Bronchial epithelial cell (primary cell): Measurements from ENCODE around the gene PLEKHA6. TPM values are rescaled to one million over a fixed set of nuclear protein-coding genes. Genes with fewer than 3 reads are reported as not detected.
A peak's percentile ranks its signal among the peaks of the same experiment; 100 is the strongest.

Source experiments
- DNase-seq: peaks from one replicate; pipeline ENCODE4 v3.0.0-alpha.2; 2010; ENCODE audit warnings: low read depth
- FAIRE-seq: peaks from 2 replicates; lab custom pipeline; 2011; peaks lifted over from hg19 to GRCh38; lab: Jason Lieb, UNC
- H3K27me3 ChIP-seq: 2 replicates; pipeline ENCODE4 v1.5.1; 2011; ENCODE audit warnings: low read length; ENCODE audit not compliant: control insufficient read depth, insufficient read depth
- H3K36me3 ChIP-seq: 2 replicates; pipeline ENCODE4 v1.5.1; 2011; ENCODE audit warnings: low read length; ENCODE audit not compliant: control insufficient read depth, insufficient read depth
- H3K4me3 ChIP-seq: 2 replicates; pipeline ENCODE4 v1.5.1; 2011; ENCODE audit warnings: mild to moderate bottlenecking, low read depth, low read length, control low read depth
- total RNA-seq: library from RNA; depleted of rRNA; stranded (reverse); fragments of >200 nt; gene quantifications from 2 replicates; pipeline ENCODE4 v1.2.1, GENCODE V29; 2014
- TF ChIP-seq, protein P1 (sequence below): IDR thresholded peaks from 2 replicates; pipeline ENCODE4 v1.5.1; 2011; ENCODE audit warnings: mild to moderate bottlenecking, moderate library complexity, low read length, control low read depth, inconsistent platforms; ENCODE audit not compliant: insufficient read depth, severe bottlenecking

PLEKHA6 gene
- total RNA-seq, 1 donor from 2014 or later = 2.1 TPM

DNA sequence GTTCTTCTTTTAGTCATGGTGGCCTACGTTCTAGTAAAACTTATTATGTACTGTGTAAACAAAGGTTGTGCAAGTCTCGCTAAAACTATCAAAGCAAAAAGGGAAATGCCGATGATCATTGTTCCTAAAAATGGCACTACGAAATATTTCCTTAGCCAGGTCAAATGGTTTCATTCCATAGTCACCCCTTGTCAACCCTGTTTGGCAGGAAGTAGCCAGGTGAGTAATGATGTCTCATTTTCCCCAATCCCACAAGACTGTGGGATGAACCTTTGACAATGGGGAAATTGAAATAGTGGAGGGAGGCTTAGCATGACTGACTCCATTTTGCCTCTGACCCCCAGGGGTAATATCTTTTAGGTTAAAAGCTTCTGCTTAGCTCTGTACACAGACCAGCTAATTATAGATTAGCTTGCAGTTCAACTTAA is 188.0 kb downstream of the PLEKHA6 start:
- Histone ChIP-seq H3K4me3 (no peak overlapping the region), H3K36me3 (no peaks in the 10 kb centered on the region), H3K27me3 (no peaks in the 10 kb centered on the region)
- DNase-seq = peak; percentile 100
- peak; percentile 43 for FAIRE-seq
- TF ChIP-seq, protein P1, sequence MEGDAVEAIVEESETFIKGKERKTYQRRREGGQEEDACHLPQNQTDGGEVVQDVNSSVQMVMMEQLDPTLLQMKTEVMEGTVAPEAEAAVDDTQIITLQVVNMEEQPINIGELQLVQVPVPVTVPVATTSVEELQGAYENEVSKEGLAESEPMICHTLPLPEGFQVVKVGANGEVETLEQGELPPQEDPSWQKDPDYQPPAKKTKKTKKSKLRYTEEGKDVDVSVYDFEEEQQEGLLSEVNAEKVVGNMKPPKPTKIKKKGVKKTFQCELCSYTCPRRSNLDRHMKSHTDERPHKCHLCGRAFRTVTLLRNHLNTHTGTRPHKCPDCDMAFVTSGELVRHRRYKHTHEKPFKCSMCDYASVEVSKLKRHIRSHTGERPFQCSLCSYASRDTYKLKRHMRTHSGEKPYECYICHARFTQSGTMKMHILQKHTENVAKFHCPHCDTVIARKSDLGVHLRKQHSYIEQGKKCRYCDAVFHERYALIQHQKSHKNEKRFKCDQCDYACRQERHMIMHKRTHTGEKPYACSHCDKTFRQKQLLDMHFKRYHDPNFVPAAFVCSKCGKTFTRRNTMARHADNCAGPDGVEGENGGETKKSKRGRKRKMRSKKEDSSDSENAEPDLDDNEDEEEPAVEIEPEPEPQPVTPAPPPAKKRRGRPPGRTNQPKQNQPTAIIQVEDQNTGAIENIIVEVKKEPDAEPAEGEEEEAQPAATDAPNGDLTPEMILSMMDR = no peak

DNA sequence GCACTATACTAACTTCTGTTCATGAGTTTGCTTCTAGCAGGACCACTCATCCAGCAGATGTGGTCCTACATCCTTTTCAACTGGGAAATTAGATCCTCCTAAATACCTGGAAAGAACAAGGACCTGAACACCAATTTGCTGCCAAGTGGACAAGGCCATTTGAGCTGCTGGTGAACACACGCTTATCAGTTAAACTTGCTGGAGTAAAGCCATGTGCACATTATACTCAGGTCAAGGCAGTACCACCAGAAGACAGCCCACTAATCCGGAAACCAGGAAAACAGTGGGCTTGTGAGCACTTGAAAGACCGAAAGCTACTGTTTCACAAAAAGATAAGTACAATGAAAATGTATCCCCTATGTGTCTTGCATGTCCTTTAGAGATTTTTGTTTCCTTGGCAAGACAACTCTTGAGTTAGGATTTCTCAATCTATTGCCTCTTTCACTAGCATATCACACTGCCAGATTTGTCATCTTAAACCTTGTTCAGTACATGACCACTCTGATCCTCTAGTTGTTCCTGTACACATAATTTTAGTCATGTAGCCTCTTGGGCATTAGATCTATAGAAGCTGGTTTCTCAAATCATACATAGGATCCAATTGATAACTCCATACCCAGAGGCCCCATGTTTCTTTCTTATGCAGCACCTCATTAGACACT is 189.1 kb downstream of the PLEKHA6 start:
- peak; percentile 59 for DNase-seq
- FAIRE-seq = peak; percentile 66
- TF ChIP-seq, protein P1 = no peak
- no peak overlapping the region for H3K4me3 ChIP-seq
- no peaks in the 10 kb centered on the region for H3K36me3 ChIP-seq
- H3K27me3 ChIP-seq = no peaks in the 10 kb centered on the region

DNA sequence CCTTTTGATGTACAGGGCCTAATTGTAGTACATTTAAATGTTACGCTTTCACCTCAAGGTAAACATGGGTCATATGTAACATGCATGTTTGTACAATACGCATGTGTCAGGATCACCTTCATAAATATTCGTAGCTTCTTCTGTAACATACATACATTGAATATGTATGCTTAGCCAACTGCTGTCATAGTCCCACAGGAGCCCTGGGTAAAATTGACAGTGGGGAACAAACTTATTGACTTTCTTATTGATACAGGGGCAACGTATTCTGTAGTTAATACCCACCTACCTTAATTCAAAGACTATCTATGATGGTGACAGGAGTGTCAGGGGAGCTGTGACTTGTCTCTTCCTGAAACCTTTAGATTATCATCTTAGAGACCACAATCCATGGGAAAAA is 189.9 kb downstream of the PLEKHA6 start:
- Histone ChIP-seq H3K27me3 (no peaks in the 10 kb centered on the region), H3K4me3 (no peak overlapping the region), H3K36me3 (no peaks in the 10 kb centered on the region)
- FAIRE-seq (no peak), DNase-seq (no peak)
- TF ChIP-seq, protein P1 = no peak

Other genes starting within 250 kb of the PLEKHA6 start
- 58.7 and 70.4 TPM in 2 replicates for gene ETNK2, start 207.9 kb downstream of the PLEKHA6 start, total RNA-seq
- gene REN, start 193.6 kb downstream of the PLEKHA6 start, total RNA-seq = 0.26 TPM in 2 replicates
- gene KISS1, start 163.4 kb downstream of the PLEKHA6 start, total RNA-seq = not detected in 2 replicates
- 1.2 and 1.8 TPM in 2 replicates for gene GOLT1A, start 145.9 kb downstream of the PLEKHA6 start, total RNA-seq
- gene PPP1R15B, start 51.9 kb upstream of the PLEKHA6 start, total RNA-seq = 23.4 and 33.2 TPM in 2 replicates
- gene PIK3C2B, start 134.9 kb upstream of the PLEKHA6 start, total RNA-seq = 2.1 and 8.4 TPM in 2 replicates
- gene MDM4, start 156.5 kb upstream of the PLEKHA6 start, total RNA-seq = 23.4 and 25.3 TPM in 2 replicates